HEK293 (cell line): Measurements from ENCODE around the gene ATP2C1.

Experiments
- CTCF ChIA-PET: fragments of 350-600 bp; formaldehyde crosslinking; extraction: SDS; loops from one replicate; lab custom pipeline; 2021; ENCODE audit warnings: antibody characterized with exemption; lab: Yijun Ruan, JAX
- POLR2A ChIA-PET: fragments of 300-600 bp; formaldehyde crosslinking; extraction: SDS; loops from one replicate; lab custom pipeline; 2020; ENCODE audit warnings: antibody characterized with exemption, inconsistent platforms; lab: Yijun Ruan, JAX
- H3K27ac ChIP-seq: fragments of 200-500 bp; sonication (Bioruptor generic); 2 replicates; pipeline ENCODE4 v1.5.1; 2014; ENCODE audit warnings: low read depth, low read length, control low read depth, inconsistent platforms; ENCODE audit errors: extremely low read depth
- H3K36me3 ChIP-seq, 2 experiments: fragments of 200-500 bp in 1 of 2; sonication (Bioruptor generic) in 1 of 2; 1 replicate in 1 of 2; 2 replicates in 1 of 2; pipeline ENCODE4 v1.5.1; 2014 to 2017; ENCODE audit warnings: inconsistent platforms in 2 of 2, low read length in 2 of 2; ENCODE audit not compliant: control insufficient read depth in 2 of 2, insufficient read depth in 1 of 2
- H3K4me1 ChIP-seq: fragments of 200-500 bp; sonication (Bioruptor generic); 2 replicates; pipeline ENCODE4 v1.5.1; 2014; ENCODE audit warnings: mild to moderate bottlenecking, low read length, inconsistent platforms; ENCODE audit not compliant: control insufficient read depth, insufficient read depth
- H3K4me3 ChIP-seq: 2 replicates; pipeline ENCODE4 v1.5.1; 2011; ENCODE audit warnings: low read depth, mild to moderate bottlenecking, control low read depth, low read length, moderate library complexity
- H3K9me3 ChIP-seq: fragments of 200-500 bp; sonication (Bioruptor generic); 2 replicates; pipeline ENCODE4 v1.5.1; 2014; ENCODE audit warnings: low read depth, low read length, inconsistent platforms; ENCODE audit not compliant: control insufficient read depth, insufficient read depth
- BCL11A ChIP-seq: fragments of 450-650 bp; formaldehyde crosslinking; IDR thresholded peaks from 2 replicates; pipeline ENCODE4 v1.5.1; 2016; ENCODE audit warnings: low read depth, missing biosample characterization, missing genetic modification characterization
- CTCF ChIP-seq: fragments of 450-650 bp; formaldehyde crosslinking; IDR thresholded peaks from 2 replicates; pipeline ENCODE4 v1.5.1; 2016; ENCODE audit warnings: missing biosample characterization, missing genetic modification characterization
- HOXD13 ChIP-seq: sonication (generic); formaldehyde crosslinking; IDR thresholded peaks from 2 replicates; pipeline ENCODE4 v1.8.0; 2022; ENCODE audit warnings: missing genetic modification reagents, borderline replicate concordance
- KLF10 ChIP-seq: fragments of 450-650 bp; IDR thresholded peaks from 2 replicates; pipeline ENCODE4 v1.5.1; 2018; ENCODE audit warnings: missing biosample characterization, mild to moderate bottlenecking, missing genetic modification characterization
- KLF9 ChIP-seq: fragments of 450-650 bp; formaldehyde crosslinking; IDR thresholded peaks from 2 replicates; pipeline ENCODE4 v1.5.1; 2016; ENCODE audit warnings: missing biosample characterization, missing genetic modification characterization, low read depth
- PATZ1 ChIP-seq: fragments of 450-650 bp; formaldehyde crosslinking; IDR thresholded peaks from 2 replicates; pipeline ENCODE4 v1.5.1; 2016; ENCODE audit warnings: missing biosample characterization, missing genetic modification characterization
- PRDM4 ChIP-seq: fragments of 450-650 bp; formaldehyde crosslinking; IDR thresholded peaks from 2 replicates; pipeline ENCODE4 v1.5.1; 2017; ENCODE audit warnings: missing biosample characterization, missing genetic modification characterization
- TRIM28 ChIP-seq: IDR thresholded peaks from 2 replicates; pipeline ENCODE4 v1.6.1; 2011; ENCODE audit warnings: low read length, control low read depth, borderline replicate concordance
- ZBTB44 ChIP-seq: fragments of 450-650 bp; IDR thresholded peaks from 2 replicates; pipeline ENCODE4 v1.5.1; 2018; ENCODE audit warnings: missing biosample characterization, mild to moderate bottlenecking, missing genetic modification characterization
- ZFHX2 ChIP-seq: fragments of 450-650 bp; formaldehyde crosslinking; conservative IDR thresholded peaks from 2 replicates; pipeline ENCODE4 v1.5.1; 2016; ENCODE audit warnings: missing biosample characterization, missing genetic modification characterization
- ZNF133 ChIP-seq: fragments of 450-650 bp; formaldehyde crosslinking; IDR thresholded peaks from 2 replicates; pipeline ENCODE4 v1.5.1; 2016; ENCODE audit warnings: missing biosample characterization, missing genetic modification characterization
- ZNF140 ChIP-seq: fragments of 450-650 bp; formaldehyde crosslinking; IDR thresholded peaks from 2 replicates; pipeline ENCODE4 v1.5.1; 2016; ENCODE audit warnings: missing biosample characterization, missing genetic modification characterization
- ZNF16 ChIP-seq: fragments of 450-650 bp; formaldehyde crosslinking; IDR thresholded peaks from 2 replicates; pipeline ENCODE4 v1.5.1; 2016; ENCODE audit warnings: low read depth, missing biosample characterization, missing genetic modification characterization
- ZNF280C ChIP-seq: fragments of 450-650 bp; formaldehyde crosslinking; IDR thresholded peaks from 2 replicates; pipeline ENCODE4 v1.5.1; 2016; ENCODE audit warnings: missing biosample characterization, missing genetic modification characterization
- ZNF433 ChIP-seq: fragments of 450-650 bp; formaldehyde crosslinking; IDR thresholded peaks from 2 replicates; pipeline ENCODE4 v1.5.1; 2016; ENCODE audit warnings: missing biosample characterization, missing genetic modification characterization, low read depth
- ZNF513 ChIP-seq: fragments of 450-650 bp; IDR thresholded peaks from 2 replicates; pipeline ENCODE4 v1.5.1; 2018; ENCODE audit warnings: missing biosample characterization, missing genetic modification characterization
- ZNF549 ChIP-seq: fragments of 450-650 bp; IDR thresholded peaks from 2 replicates; pipeline ENCODE4 v1.5.1; 2018; ENCODE audit warnings: missing biosample characterization, missing genetic modification characterization, mild to moderate bottlenecking, inconsistent platforms, moderate library complexity
- ZNF580 ChIP-seq: fragments of 450-650 bp; formaldehyde crosslinking; IDR thresholded peaks from 2 replicates; pipeline ENCODE4 v1.5.1; 2016; ENCODE audit warnings: missing biosample characterization, missing genetic modification characterization
- ZNF610 ChIP-seq: fragments of 450-650 bp; formaldehyde crosslinking; IDR thresholded peaks from 2 replicates; pipeline ENCODE4 v1.5.1; 2016; ENCODE audit warnings: missing biosample characterization, missing genetic modification characterization, borderline replicate concordance
- ZNF677 ChIP-seq: fragments of 450-650 bp; IDR thresholded peaks from 2 replicates; pipeline ENCODE4 v1.5.0; 2018; ENCODE audit warnings: missing biosample characterization, mild to moderate bottlenecking, missing genetic modification characterization, moderate library complexity
- ZNF692 ChIP-seq: fragments of 450-650 bp; formaldehyde crosslinking; IDR thresholded peaks from 2 replicates; pipeline ENCODE4 v1.5.1; 2016; ENCODE audit warnings: missing biosample characterization, missing genetic modification characterization

Gene ATP2C1

GRCh38 chr3:130894130-130894985, 474 bp downstream of the ATP2C1 start (continued):
- TF ChIP-seq ZNF692 (tag by site-specific recombination) (no peak), ZNF549 (tag by site-specific recombination) (no peak), CTCF (tag by site-specific recombination) (peak; percentile 54; the same call in 1 of the 2 replicates), HOXD13 (no peak), PATZ1 (peak; percentile 66), ZFHX2 (tag by site-specific recombination) (peak; percentile 34), ZNF433 (tag by site-specific recombination) (no peak)

- Histone ChIP-seq H3K36me3 (no peaks in the 10 kb centered on the region), H3K9me3 (no peaks in the 10 kb centered on the region), H3K27ac (no peak overlapping the region), H3K4me3 (peak overlapping the region; percentile 95), H3K4me1 (peaks cover 7% of the 10 kb centered on the region)
- ChIA-PET POLR2A (interaction anchor here (1.9 kb wide), 1 partner anchor 131 kb away, joined by 8 read pairs; the partner anchor contains the start of genes ASTE1 and NEK11), CTCF (no interaction called here)
- TF ChIP-seq KLF9 (tag by site-specific recombination) (no peak), ZNF133 (tag by site-specific recombination) (no peak), ZNF280C (tag by site-specific recombination) (no peak), ZNF677 (tag by site-specific recombination) (no peak), ZNF580 (tag by site-specific recombination) (no peak), ZNF140 (no peak), ZNF513 (tag by site-specific recombination) (no peak), BCL11A (tag by site-specific recombination) (no peak), ZBTB44 (no peak), ZNF16 (tag by site-specific recombination) (no peak), PRDM4 (tag by site-specific recombination) (no peak), ZNF610 (tag by site-specific recombination) (no peak), TRIM28 (no peak), KLF10 (tag by site-specific recombination) (no peak)
Measured at GRCh38 chr3:130894986-130895280, 1.0 kb downstream of the ATP2C1 start.
